ENCODE data around the gene THY1.

- no peak for TF ChIP-seq CTCF (IDR thresholded peaks at IDR 0.05; ENCODE audit: low read depth, low read length, poor library complexity, severe bottlenecking)
- TF ChIP-seq EZH2phosphoT487 (IDR thresholded peaks at IDR 0.05; ENCODE audit: borderline replicate concordance, low read length), result no peak
These were observed 31.7 kb downstream of the THY1 start for GRCh38 chr11:119391275-119391674.

Measured in DOHH2 (cell line).